HepG2 (cell line): Measurements from ENCODE around the gene ETS2.

Experiments used
- EP300 ChIP-seq, 3 experiments: sonication (generic) in 1 of 3; formaldehyde crosslinking in 1 of 3; IDR thresholded peaks; 2 replicates each; pipeline versions ENCODE4 v1.5.1 to v1.6.1; 2011 to 2020; ENCODE audit warnings: low read depth in 2 of 3, low read length in 2 of 3, borderline replicate concordance in 1 of 3, improper control_type of control experiment in 1 of 3, mild to moderate bottlenecking in 1 of 3, missing genetic modification reagents in 1 of 3, moderate library complexity in 1 of 3
- ZNF468 ChIP-seq: sonication (generic); formaldehyde crosslinking; IDR thresholded peaks from 2 replicates; pipeline ENCODE4 v1.8.0; 2022; ENCODE audit warnings: mild to moderate bottlenecking, moderate library complexity, missing genetic modification reagents
- ZNF577 ChIP-seq: sonication (generic); formaldehyde crosslinking; IDR thresholded peaks from 2 replicates; pipeline ENCODE4 v1.4.0; 2020; ENCODE audit warnings: mild to moderate bottlenecking, low read depth, missing genetic modification reagents, borderline replicate concordance

DNA sequence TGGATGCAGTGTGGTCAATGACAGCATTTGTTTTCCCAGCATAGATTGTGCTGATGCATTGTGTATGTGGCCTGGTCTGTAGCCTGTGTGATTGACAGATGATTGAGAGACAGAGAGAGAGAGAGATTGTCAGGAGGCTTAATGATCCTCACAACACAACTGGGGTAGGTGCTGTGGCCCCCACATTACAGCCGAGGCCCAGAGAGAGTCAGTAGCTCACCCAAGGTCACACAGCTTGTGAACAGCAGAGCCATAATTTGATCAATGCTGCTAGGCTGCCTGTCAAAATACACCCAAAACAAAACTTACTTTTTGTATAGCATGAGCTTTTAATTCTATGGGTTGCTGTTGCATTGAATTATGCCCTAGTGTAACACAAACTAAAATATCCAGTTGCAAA, 20.2 kb upstream of the ETS2 start:
- TF ChIP-seq ZNF577 (no peak), EP300 (IDR thresholded peaks at IDR 0.05; ENCODE audit: low read depth in 2 of 2, low read length in 2 of 2) (no peak), EP300 (CRISPR knock-in tag; IDR thresholded peaks at IDR 0.05; ENCODE audit: borderline replicate concordance) (no peak), ZNF468 (CRISPR knock-in tag) (no peak)
